ACHN (cell line): ENCODE data around the gene GNB1L.

Experiments
- DNase-seq: peaks from one replicate; pipeline ENCODE4 v3.0.0-alpha.2; 2015
- in situ Hi-C: cut with HindIII; loops from 2 replicates; pipeline ENCODE4 v1.10.0; 2017; ENCODE audit warnings: low sequenced_read_pairs, low pct_ligation_motif_present, low pct_unique_long_range_greater_than_20kb

Gene GNB1L, protein sequence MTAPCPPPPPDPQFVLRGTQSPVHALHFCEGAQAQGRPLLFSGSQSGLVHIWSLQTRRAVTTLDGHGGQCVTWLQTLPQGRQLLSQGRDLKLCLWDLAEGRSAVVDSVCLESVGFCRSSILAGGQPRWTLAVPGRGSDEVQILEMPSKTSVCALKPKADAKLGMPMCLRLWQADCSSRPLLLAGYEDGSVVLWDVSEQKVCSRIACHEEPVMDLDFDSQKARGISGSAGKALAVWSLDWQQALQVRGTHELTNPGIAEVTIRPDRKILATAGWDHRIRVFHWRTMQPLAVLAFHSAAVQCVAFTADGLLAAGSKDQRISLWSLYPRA

DNA sequence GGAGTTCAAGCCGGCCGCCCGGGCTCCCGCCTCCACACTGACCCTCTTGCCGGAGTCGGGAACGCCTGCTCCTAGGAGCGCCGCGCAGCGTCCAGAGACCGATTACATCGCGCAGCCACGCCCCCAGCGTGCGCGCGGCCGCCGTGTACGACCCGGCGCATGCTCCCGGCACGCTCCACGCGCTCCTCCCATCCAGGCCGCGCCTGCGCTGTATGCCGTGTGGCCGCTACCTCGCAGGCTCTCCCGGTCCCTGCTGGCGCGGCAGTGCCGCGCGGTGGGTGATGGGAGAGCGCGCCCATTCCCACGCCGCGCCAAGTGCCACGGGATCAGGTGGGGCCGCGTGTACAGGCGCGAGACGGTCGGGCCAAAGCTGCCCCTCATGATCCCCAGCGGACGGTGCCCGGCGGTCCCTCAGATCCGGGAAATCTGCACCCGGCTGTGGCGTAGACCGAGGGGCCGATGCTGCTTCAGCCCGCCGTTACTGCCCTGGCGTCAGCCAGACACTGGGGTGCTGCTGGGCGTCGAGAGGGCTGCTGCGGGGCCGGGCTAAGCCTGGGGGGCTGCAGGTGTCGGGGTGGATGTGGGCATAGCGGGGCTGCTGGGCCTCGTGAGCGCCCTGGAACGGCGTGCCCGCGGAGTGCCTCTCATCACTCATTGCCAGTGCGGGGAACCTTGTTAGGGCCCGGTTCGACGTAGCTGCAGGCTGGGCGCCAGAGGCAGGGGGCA is at the start of gene GNB1L, which contains the start of gene RTL10:
Gene GNB1L (minus strand): TSS at position 97 of the 726 bp plus-strand sequence. CDS start 33,519 bp downstream, outside the sequence.
Gene RTL10 (minus strand): TSS at position 97 of the 726 bp plus-strand sequence. CDS start 2,613 bp downstream, outside the sequence.
- in situ Hi-C loops, result no loop called here
- peak; percentile 94 for DNase-seq

DNA sequence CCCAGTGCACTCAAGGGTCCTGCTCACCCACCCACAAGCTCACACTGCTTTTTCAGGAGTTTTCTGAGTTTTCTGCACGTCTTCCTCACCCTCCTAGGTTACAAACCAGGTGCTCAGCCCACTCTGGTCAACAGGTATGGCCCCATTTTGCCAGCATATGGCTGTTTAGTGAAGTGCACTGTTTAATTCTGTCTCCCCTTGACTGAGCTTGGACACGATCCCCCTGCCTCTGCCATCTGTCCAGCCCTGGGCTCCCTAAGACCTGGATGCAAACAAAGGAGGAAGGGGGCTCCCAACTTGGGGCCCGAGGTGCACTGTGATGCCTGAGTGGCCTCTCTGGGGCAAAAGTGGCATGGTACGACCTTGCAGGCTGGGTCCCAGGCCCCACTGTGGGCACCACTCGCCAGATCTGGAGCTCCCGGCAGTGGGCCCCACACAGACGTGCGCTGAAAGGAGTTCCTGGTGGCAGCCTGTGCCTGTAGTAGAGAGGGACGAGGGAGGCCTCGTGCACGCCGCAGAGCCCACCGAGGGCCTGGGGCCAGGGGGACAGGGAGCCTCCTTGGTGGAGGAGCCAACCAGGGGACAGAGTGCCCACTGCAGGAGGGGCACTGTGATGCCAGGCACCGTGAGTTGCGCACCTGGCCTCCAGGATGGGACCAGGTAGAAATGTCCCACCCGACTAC is 49.6 kb upstream of the GNB1L start:
- in situ Hi-C loops, result no loop called here
- DNase-seq, result no peak

DNA sequence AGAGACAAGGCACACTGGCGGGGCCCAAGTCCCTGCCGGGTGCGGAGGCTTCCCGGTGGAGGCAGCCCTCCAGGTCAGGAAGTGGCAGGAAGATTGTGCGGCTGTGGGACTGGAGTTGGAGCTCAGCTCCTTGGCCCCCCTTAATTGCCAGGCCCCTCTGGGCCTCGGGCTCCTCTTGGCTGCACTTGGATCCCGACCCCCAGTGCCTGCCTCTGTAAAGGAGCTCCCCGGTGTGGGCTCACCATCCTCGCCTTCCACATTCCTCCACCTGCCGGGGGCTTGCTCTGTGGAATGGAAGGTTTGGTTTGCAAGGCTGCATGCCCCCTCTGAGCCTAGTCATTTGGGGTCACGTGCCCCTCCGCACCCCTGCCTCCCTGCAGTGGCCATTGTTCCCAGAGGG is 48.8 kb upstream of the GNB1L start:
- DNase-seq, result no peak
- in situ Hi-C loops, result no loop called here

DNA sequence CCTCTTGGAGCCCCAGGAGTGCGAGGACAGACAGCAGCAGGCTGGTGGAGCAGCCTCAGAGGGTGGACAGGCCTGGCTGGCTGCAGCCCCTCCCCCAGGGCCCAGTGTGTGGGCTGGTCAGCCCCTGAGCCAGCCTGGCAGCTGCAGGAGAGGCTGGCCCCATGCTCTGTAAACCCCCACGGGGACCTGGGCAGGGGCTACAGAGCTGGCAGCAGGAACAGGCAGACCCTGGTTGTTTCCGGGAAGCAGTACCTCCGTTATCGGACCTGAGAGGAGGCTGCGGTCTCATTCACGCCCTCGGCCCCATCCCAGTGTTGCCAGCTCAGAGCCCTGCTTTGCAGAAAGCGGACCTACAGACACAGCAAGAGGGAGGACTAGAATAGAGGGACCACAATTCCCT is 48.4 kb upstream of the GNB1L start:
- in situ Hi-C loops, result no loop called here
- DNase-seq, result no peak

DNA sequence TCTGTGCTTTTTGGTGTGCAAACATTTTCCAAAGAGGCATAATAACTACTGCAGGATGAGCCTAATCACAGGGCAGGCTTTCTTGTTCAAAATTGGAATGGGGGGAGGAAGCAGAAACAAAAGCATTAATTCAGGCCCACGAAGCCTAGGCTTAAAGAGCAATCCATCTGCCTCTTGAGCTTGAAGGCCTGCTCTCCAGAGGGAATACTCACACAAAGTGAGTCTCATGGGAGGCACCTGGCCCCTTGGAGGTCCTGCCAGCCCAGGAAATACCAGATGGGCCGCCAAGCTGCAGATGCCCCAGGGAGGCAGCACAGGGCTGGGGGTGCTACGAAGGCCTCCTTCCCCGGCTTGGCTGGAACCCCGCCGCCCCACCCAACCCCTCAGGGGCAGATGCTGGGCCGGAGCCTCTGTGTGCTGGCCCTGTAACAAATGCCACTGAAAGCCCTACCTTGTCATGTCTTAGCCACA is 47.6 kb upstream of the GNB1L start:
- in situ Hi-C loops, result no loop called here
- DNase-seq, result no peak

DNA sequence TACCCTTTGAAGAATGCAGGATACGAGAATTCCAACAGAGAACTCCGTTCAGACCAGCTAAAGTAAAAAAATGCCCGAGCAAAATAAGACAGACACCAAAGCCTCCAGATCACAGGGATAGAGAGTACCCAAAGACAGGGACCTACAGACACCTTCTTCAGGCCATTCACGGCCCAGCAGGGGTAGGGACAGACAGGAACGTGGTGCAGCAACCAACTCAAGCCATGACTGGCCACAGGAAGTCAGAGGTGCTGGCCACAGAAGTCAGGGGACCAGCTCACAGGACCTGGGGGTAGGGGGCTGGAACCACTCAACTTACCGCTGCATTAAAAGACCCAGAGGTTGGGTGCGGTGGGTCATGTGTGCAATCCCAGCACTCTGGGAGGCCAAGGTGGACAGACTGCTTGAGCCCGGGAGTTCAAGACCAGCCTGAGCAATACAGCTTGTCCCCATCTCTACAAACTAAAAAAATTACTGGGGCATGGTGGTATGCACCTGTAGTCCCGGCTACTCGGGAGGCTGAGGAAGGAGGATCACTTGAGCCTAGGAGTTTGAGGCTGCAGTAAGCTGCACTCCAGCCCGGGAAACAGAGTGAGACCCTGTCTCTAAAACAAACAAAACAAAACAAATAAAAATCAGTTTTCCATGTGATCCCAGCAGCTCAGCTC is 47.0 kb upstream of the GNB1L start:
- in situ Hi-C loops, result no loop called here
- DNase-seq, result no peak

DNA sequence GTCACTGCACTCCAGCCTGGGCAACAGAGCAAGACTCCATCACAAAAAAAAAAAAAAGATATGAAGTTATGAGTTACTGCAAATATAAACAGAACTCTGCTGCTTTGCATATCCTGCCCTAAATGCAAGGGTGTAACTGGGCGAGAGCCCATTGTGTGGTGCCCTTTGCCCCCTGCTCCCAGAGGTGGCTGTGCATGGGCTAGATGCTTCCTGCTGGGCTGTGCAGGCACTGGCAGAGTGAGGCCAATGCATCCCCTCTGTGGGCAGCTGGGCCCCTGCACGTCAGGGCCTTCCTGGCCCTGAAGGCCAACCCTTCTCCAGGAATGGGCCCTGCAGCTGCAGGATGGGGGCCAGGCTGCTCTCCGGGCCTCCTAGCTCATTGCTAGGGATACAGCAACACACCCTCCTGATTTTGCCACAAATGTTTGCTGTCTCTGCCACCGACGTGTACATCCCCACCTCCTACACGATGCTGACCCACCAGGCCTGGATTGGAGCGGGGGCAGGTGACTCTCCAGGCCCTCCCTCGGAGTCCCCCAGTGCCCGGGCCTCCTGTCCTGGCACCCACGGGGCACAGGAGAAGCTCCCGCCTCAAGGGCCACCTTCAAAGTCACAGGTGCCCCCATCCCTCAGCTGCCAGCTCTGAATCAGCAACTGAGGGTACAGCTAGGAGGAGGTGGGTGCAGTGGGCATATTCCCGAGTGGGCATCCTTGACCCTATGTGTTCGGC is 46.2 kb upstream of the GNB1L start:
- in situ Hi-C loops, result no loop called here

DNA sequence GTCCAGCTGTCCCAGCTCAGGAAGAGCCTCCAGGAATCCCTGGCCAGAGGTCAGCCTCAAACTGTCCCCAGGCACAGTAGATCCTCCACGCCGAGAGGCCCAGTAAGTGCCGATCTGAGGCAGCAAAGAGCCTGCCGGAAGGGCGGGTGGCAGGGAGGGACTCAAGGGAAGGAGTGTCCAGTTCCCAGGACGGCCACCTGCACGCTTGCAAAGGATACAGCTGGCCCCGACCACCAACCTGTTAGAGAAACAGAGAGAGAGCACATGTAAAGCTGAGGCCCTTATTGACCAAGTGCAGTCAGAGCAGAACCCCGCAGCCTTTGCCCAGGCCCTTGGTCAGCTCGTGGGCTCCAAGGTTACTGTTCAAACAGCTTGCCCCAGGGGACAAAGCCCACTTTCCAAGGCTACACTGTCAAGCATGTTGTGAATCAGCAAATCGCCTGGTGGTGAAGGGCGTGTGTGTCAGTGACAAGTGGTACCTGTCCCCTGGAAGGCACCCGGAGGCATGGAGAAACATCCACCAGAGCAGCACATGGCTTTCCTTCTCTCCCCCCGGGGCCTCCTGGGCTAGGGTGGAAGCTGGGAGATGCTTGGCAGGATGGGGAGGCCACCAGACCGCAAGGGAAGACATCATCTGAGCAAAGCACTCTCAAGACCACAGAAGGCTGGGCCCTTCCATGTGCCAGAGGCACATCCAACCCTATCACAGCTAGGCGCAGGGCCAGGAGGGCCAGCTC is 44.3 kb upstream of the GNB1L start:
- in situ Hi-C loops, result no loop called here
- DNase-seq, result no peak

More for the DNA sequence above, 46.2 kb upstream of the GNB1L start:
- DNase-seq, result no peak

DNA sequence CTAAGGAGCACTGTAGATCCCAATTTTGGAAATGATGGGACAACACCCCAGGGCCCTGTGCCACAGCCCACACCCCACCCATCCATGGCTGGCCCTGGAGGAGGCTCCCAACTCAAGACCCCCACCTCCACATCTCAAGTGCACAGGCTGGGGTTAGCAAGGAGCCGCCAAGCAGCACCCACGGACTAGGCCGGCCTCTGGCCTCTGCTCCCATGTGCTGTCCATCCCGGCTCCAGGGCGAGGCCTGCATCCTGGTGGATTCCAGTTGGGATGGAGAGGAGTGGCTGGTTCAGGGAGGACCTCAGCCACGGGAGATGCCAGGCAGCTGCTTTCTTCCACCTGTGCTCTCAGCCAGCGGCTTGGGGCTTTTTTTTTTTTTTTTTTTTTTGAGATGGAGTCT is 43.5 kb upstream of the GNB1L start:
- no peak for DNase-seq
- in situ Hi-C loops, result no loop called here

DNA sequence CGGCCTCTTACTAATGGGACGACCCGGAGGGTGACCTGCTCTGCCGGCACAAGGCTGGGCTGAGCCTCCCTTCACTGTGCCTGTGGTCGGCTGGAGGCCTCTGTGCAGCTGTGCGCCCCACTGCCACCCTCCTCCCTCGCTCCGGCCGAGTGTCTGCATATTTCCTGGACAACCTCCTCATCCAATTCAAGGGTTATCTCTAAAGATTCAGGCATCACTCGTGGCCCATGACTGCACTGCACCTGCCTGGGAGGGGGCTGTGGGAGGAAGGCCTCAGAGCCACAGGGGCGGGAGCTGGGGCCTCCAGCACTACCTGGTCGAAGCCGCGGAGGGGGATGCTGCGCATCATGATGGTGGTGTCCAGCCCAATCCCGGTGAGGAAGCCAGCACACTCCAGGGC is 43.1 kb upstream of the GNB1L start:
- in situ Hi-C loops, result no loop called here
- DNase-seq, result no peak

DNA sequence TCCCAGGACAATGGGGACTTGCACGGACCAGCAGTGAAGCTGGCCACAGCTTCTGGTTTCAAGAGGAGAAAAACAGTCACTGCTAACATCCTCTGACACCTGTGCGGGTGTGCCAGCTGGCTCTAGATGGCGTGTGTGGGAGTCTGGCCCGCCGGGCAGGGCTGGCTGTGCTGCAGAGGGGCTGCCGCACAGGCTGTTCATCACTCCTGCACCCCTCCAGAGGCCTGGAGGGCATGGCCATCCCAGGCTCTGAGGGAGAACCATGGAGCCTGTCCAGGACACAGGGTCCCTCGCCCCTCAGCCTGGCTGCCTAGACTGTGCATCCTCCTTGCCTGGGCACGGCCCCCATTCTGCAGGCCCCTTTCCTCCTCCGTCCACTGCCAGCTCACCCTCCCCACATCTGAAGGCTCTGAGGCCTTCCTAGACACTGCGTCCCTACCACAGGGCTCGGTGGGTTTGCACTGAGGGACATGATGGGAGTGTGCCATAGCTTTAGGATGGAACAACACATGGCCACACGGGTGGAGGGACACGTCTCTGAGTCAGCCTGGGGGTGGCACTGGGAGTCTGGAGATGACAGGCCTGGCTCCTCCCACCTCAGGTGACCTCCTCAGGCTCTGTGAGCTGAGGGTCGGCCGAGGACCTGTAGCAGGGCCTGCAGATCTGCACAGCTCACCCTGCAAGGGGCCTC is 42.1 kb upstream of the GNB1L start:
- in situ Hi-C loops, result no loop called here
- no peak for DNase-seq

DNA sequence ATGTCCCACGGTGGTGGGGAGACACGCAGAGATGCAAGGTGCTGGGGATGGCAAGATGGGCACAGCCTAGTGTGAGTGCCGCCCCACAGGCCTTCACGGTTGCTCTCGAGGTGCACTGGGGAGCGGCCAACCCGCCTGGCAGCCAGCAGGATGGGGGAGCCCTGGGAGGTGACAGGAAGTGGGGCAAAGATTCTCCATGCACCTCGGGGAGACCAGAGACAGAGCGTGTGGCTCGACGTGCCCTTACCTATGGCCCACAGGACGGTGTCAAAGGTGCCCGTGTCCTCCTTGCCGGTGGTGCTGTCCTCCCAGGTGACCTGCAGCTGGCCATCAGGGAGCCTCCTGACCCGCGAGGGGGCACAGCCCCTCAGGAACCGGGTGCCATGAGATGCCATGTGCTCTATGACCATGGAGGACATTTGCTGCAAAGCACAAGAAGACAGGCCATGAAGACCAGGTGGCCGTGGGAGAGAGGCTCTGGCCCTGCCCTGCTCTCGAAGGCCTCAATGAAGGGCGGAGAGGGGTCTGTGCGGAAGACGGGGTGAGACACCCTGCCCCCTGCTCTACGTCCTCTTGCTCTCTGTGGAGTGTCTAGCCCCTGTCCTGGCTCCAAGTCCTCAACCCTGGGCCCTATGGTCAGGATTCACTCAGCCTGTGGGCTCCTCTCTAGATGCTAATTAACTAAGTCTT is 40.6 kb upstream of the GNB1L start:
- in situ Hi-C loops, result no loop called here
- no peak for DNase-seq

DNA sequence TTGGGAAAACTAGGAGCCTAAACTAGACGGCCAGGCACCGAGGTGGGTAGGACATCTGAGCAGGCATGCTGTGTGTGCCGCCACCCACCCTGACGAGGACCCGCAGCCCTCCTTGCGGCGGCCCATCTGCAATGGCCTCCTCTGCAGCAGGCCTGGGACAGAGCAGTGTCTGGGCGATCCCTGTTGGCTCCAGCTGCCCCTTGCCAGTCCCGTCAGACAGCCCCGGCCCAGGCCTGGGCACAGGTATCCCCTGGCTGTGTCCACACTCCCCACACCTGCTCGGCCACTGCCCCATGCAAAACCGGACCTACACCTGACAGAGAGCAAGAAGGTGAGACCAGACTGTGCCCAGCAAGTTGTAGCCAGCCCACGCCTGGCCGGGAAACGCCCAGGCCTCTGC is 38.7 kb upstream of the GNB1L start:
- no peak for DNase-seq
- in situ Hi-C loops, result no loop called here

DNA sequence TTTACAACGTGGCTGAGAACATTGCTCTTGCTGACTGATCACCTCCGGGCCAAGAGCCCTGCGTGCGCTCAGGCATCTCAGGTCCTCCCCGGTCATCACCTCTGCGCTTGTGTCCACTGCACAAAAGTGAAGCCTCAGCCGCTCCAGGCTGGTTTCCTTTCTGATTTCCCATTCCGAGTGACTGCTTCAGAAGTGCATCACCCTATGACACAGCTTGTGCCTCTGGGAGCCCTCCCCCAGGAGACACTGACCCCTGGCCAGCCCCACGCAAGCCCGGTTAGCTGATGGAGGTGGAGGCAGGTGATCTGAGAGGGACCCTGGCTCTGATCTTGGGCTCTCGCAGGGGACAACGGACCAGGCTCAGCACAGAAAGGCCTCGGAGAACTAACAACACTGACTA is 38.3 kb upstream of the GNB1L start:
- in situ Hi-C loops, result no loop called here
- no peak for DNase-seq

DNA sequence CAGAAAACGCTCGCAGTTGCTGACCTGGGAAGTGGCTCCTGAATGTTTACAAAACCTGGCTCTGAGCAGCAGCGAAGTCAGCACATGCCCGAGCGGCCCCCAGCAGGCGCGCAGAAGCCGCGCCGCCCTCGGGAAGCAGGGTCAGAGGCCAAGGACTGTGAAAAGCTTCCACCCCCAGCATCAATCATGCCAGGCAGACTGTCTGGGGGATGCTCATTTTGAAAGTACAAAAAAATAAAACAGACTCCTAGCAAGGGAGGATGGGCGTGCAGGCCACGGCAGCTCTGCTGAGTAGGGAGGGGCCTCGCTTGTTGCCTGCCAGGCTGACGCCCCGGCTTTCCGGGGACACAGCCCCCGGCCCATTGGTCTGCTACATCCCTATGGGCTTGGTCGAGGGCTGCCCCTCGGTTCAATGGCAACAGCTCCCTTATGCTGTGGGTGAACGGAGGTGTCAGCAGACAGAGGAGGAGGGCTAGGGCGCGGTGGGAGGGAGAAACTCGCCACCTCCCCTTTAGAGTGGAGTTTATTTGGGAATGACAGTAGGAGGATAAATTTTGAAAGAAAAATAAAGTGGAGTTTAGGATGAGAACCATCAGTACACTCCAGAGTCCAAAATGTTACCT is 37.7 kb upstream of the GNB1L start:
- in situ Hi-C loops, result no loop called here
- DNase-seq, result no peak
